ENCODE measurements around the gene AKAP6. TPM values are rescaled to one million over a fixed set of nuclear protein-coding genes. Genes with fewer than 3 reads are reported as not detected.

Gene AKAP6
- total and polyA plus RNA-seq, 2 of the 8 experiments (the other 6 are each of a cell fraction or from before 2014, with no cell fraction given) = 0.09 to 0.89 TPM

GRCh38 chr14:32630701-32631100 lies 301.6 kb downstream of the AKAP6 start (continued):
- TF ChIP-seq ATF2 (IDR thresholded peaks at IDR 0.05; ENCODE audit: low read length) = no peak
- TF ChIP-seq GABPA (IDR thresholded peaks at IDR 0.05; ENCODE audit: borderline replicate concordance, insufficient read depth, low read length) = no peak
